Caco-2 (cell line): ENCODE measurements around the gene COL6A3. TPM values are rescaled to one million over a fixed set of nuclear protein-coding genes. Genes with fewer than 3 reads are reported as not detected.

Experiments
- BruUV-seq: library from RNA; stranded (reverse); fragments of 400-500 nt; replicated peaks from 2 replicates; lab custom pipeline; 2021; lab: Mats Ljungman, UMichigan
- CTCF ChIA-PET: fragments of 300-600 bp; sonication (Branson Sonifier 250); formaldehyde crosslinking; loops from one replicate; lab custom pipeline; 2022; ENCODE audit warnings: antibody characterized with exemption; lab: Charles Lee
- POLR2A ChIA-PET: fragments of 300-600 bp; sonication (Branson Sonifier 250); formaldehyde crosslinking; loops from one replicate; lab custom pipeline; 2022; ENCODE audit warnings: antibody characterized with exemption; lab: Charles Lee
- DNase-seq, 2 experiments: peaks; one replicate each; pipeline versions ENCODE4 v3.0.0 to v3.0.0-alpha.2; 2020 to 2022
- H3K27me3 ChIP-seq: replicated peaks from 2 replicates; pipeline ENCODE4 v1.6.0; 2011; ENCODE audit warnings: low read length; ENCODE audit not compliant: control insufficient read depth, insufficient read depth
- H3K36me3 ChIP-seq: 2 replicates; pipeline ENCODE4 v1.5.1; 2011; ENCODE audit warnings: low read length; ENCODE audit not compliant: control insufficient read depth, insufficient read depth
- H3K4me1 ChIP-seq: fragments of 250-450 bp; sonication (Bioruptor Pico); 2 replicates; pipeline ENCODE4 v1.5.1; 2020; ENCODE audit warnings: mild to moderate bottlenecking
- H3K4me3 ChIP-seq: 2 replicates; pipeline ENCODE4 v1.5.1; 2011; ENCODE audit warnings: low read depth, mild to moderate bottlenecking, control low read depth, low read length
- H3K9me3 ChIP-seq: fragments of 250-450 bp; sonication (Bioruptor Pico); 2 replicates; pipeline ENCODE4 v1.5.1; 2020; ENCODE audit warnings: mild to moderate bottlenecking, moderate library complexity
- H3K27ac Mint-ChIP-seq: one replicate; pipeline ENCODE4 v1.8.0; 2022; ENCODE audit warnings: mixed read lengths; ENCODE audit not compliant: unreplicated experiment
- H3K27me3 Mint-ChIP-seq: one replicate; pipeline ENCODE4 v1.8.0; 2022; ENCODE audit warnings: mixed read lengths; ENCODE audit not compliant: insufficient read depth, unreplicated experiment
- H3K36me3 Mint-ChIP-seq: one replicate; pipeline ENCODE4 v1.8.0; 2022; ENCODE audit warnings: mild to moderate bottlenecking, mixed read lengths; ENCODE audit not compliant: insufficient read depth, unreplicated experiment
- H3K4me1 Mint-ChIP-seq: one replicate; pipeline ENCODE4 v1.8.0; 2022; ENCODE audit warnings: low read depth, mixed read lengths; ENCODE audit not compliant: unreplicated experiment
- H3K4me3 Mint-ChIP-seq: one replicate; pipeline ENCODE4 v1.8.0; 2022; ENCODE audit warnings: mild to moderate bottlenecking, moderate library complexity, mixed read lengths; ENCODE audit not compliant: unreplicated experiment
- H3K9me3 Mint-ChIP-seq: one replicate; pipeline ENCODE4 v1.8.0; 2022; ENCODE audit warnings: mixed read lengths; ENCODE audit not compliant: unreplicated experiment
- CTCF ChIP-seq, 2 experiments: fragments of 200-600 bp in 1 of 2; IDR thresholded peaks; 1 replicate in 1 of 2; 2 replicates in 1 of 2; pipeline versions ENCODE4 v1.5.1 to v1.8.0; 2011 to 2022; ENCODE audit warnings: antibody characterized with exemption in 1 of 2, control low read depth in 1 of 2, inconsistent platforms in 1 of 2, low read depth in 1 of 2, low read length in 1 of 2, mild to moderate bottlenecking in 1 of 2, moderate library complexity in 1 of 2; ENCODE audit not compliant: insufficient read depth in 1 of 2, severe bottlenecking in 1 of 2, unreplicated experiment in 1 of 2
- intact Hi-C: fragments of 100-400 bp; cut with micrococcal nuclease; formaldehyde crosslinking; loops from one replicate; pipeline ENCODE4 v1.10.0; 2022; ENCODE audit not compliant: unreplicated experiment
- total RNA-seq: library from RNA; stranded (reverse); gene quantifications from 2 replicates; pipeline ENCODE4 v1.2.3, GENCODE V29; 2022

Gene COL6A3
- total RNA-seq, 1 experiment from 2014 or later, result 0.73 TPM

GRCh38 chr2:237279012-237279768, 134.8 kb downstream of the COL6A3 start:
- no TSS peak for BruUV-seq
- no peaks in the 10 kb centered on the region for H3K36me3 ChIP-seq
- H3K4me1 ChIP-seq, result no peaks in the 10 kb centered on the region
- H3K27me3 ChIP-seq, result no peaks in the 10 kb centered on the region
- no peak for DNase-seq
- Mint-ChIP-seq H3K4me1 (peaks cover 7% of the 10 kb centered on the region), H3K36me3 (no peaks in the 10 kb centered on the region), H3K27ac (no peak overlapping the region), H3K9me3 (no peaks in the 10 kb centered on the region), H3K27me3 (no peaks in the 10 kb centered on the region), H3K4me3 (no peak overlapping the region)
- POLR2A ChIA-PET, result no interaction called here
- no peak overlapping the region for H3K4me3 ChIP-seq
- intact Hi-C loops, result no loop called here
- TF ChIP-seq CTCF (IDR thresholded peaks at IDR 0.05; ENCODE audit: insufficient read depth in 1 of 2, low read depth in 1 of 2, low read length in 1 of 2, severe bottlenecking in 1 of 2, unreplicated experiment in 1 of 2), result no peak
- CTCF ChIA-PET, result no interaction called here
- no peaks in the 10 kb centered on the region for H3K9me3 ChIP-seq

GRCh38 chr2:237278568-237278967, 135.4 kb downstream of the COL6A3 start:
- intact Hi-C loops, result no loop called here
- Histone ChIP-seq H3K27me3 (no peaks in the 10 kb centered on the region), H3K4me1 (no peaks in the 10 kb centered on the region), H3K4me3 (no peak overlapping the region), H3K36me3 (no peaks in the 10 kb centered on the region), H3K9me3 (no peaks in the 10 kb centered on the region)
- ChIA-PET POLR2A (no interaction called here), CTCF (no interaction called here)
- no TSS peak for BruUV-seq
- DNase-seq, result no peak
- peaks cover 7% of the 10 kb centered on the region for H3K4me1 Mint-ChIP-seq
- no peak for TF ChIP-seq CTCF (IDR thresholded peaks at IDR 0.05; ENCODE audit: insufficient read depth in 1 of 2, low read depth in 1 of 2, low read length in 1 of 2, severe bottlenecking in 1 of 2, unreplicated experiment in 1 of 2)
- no peaks in the 10 kb centered on the region for H3K9me3 Mint-ChIP-seq
- no peaks in the 10 kb centered on the region for H3K36me3 Mint-ChIP-seq
- no peak overlapping the region for H3K27ac Mint-ChIP-seq
- no peak overlapping the region for H3K4me3 Mint-ChIP-seq
- H3K27me3 Mint-ChIP-seq, result no peaks in the 10 kb centered on the region

- Mint-ChIP-seq H3K27ac (no peak overlapping the region), H3K4me1 (no peaks in the 10 kb centered on the region), H3K9me3 (no peaks in the 10 kb centered on the region), H3K4me3 (no peak overlapping the region), H3K27me3 (no peaks in the 10 kb centered on the region), H3K36me3 (no peaks in the 10 kb centered on the region)
- DNase-seq, result no peak
- CTCF ChIA-PET, result no interaction called here
- no peak for TF ChIP-seq CTCF (IDR thresholded peaks at IDR 0.05; ENCODE audit: insufficient read depth in 1 of 2, low read depth in 1 of 2, low read length in 1 of 2, severe bottlenecking in 1 of 2, unreplicated experiment in 1 of 2)
- POLR2A ChIA-PET, result no interaction called here
- intact Hi-C loops, result no loop called here
- Histone ChIP-seq H3K27me3 (no peaks in the 10 kb centered on the region), H3K4me3 (no peak overlapping the region), H3K9me3 (no peaks in the 10 kb centered on the region), H3K4me1 (no peaks in the 10 kb centered on the region), H3K36me3 (no peaks in the 10 kb centered on the region)
- BruUV-seq, result no TSS peak
Measured at GRCh38 chr2:237276716-237277490, 137.1 kb downstream of the COL6A3 start.

Other genes starting within 250 kb of the COL6A3 start
- not detected in 2 replicates for gene MLPH, start 73.1 kb upstream of the COL6A3 start, total RNA-seq
- gene PRLH, start 152.4 kb upstream of the COL6A3 start, total RNA-seq, result not detected in 2 replicates
- 60.9 and 61.5 TPM in 2 replicates for gene RAB17, start 176.6 kb upstream of the COL6A3 start, total RNA-seq
- 37.1 and 40.8 TPM in 2 replicates for gene LRRFIP1, start 213.4 kb upstream of the COL6A3 start, total RNA-seq